HG03175 (cell line): Measurements from ENCODE around the gene SUPT3H.
A peak's percentile ranks its signal among the peaks of the same experiment; 100 is the strongest.

Experiments
- ATAC-seq: cut with Tn5 transposase; IDR thresholded peaks from one replicate; pipeline ENCODE4 v1.9.1; 2021; ENCODE audit warnings: mild to moderate bottlenecking, moderate library complexity; ENCODE audit not compliant: unreplicated experiment

Gene SUPT3H

DNA sequence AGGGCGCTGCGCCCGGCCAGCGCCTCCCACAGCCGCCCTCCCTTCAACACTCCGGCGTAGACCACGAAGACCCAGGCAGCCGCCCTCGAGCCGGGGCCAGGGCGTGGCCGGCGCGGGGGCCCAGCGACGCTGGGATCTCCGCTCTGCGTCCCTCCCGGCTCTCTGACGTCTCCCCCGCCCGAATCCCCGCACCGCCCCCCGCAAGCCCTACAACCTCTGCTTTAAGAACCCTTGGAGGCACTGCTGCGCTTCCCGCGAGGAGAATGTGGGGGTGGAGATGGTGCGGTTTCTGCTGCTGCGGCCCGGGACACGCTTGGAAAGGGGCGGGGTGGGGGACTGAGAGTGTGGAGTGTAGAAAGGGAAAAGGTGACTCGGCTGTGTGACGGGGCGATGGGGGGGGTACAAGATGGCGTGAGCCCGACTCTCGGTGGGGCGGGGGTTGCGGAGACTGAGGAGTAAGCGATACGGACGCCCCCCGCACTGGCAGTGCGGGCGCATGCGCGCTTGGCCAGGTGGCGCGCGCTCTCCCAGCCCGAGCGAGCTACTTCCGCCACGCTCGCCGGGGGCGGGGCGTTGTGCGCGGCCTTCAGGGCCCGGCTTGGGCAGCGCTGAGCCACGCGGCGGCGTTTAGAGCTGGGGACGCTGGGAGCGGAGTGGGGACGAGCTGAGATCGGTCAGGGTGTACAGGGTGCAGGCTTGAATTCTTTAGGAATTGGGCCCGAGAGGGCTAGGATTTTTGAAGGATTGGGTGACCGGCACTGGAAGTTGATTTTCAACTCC, at the start of gene SUPT3H:
Gene SUPT3H, minus strand, starts transcription at position 381 of the 780 bp plus-strand sequence.
- ATAC-seq = peak; percentile 92

DNA sequence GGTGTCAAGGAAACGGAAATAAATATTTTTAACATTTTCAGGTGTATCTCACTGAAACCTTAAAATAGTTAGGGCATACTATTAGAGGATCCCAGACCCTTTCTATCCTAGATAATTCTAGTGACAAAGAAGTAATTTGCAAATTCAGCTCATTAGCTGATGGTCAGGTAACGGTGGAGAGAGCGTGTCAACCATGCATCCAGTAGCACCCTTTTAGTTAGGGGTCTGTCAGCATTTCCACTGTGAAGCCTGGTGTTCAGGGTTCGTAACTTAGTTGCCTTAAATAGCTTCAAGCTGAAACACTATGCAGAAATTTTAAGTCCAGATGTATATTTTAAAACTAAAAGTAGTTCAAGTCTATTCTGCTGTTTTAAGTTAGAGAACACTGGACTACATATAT, 48.5 kb upstream of the SUPT3H start:
- no peak for ATAC-seq

DNA sequence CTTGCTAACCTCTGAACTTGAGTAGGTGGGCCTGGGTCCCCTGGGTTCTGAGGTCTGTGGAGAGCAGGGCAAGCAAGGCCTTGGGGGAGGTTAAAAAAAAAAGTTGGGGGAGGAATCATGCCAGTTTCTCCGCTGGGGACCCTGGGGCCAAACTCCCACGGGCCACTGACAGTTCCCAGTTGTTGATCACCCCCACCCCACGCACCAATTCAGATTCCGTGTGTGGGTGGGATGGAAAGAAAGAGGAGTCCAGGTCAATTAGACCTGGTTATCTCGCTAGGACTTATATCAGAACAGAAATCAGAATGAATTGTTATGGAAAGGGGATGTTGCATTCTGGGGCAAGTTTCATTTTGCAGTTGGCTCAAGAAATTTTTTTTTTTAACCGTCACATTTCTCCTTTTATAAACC, 46.7 kb upstream of the SUPT3H start:
- ATAC-seq = no peak

DNA sequence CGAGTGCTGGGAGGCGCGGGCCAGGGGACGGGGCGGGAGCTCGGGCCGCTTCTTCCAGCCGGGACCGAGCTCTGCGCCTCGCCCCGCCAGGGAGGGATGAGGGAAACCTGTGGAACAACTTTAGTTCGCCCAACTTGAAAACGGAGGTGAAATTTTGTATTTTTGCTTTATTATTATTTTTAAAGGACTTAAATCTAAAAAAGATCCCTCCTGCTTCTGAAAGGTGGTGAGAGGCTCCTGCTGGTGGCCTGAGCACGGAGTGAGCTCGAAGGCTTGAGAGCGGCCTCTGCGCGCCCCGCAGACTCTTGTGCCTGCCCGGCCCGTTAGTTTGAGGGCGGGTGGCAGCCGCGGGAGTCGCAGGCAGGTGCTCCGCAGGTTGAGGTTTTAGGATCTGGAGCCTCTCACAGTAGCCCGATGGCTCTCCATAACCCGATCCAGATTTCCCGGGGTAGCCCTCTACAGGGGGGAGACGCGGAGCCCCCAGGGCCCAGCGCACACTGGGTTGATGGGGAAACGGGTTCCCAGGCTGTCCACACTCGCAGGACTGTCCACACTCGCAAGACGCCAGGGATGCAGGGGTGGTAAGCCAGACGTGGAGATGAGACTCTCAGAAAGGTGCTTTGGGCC, 46.2 kb upstream of the SUPT3H start:
- ATAC-seq = no peak

DNA sequence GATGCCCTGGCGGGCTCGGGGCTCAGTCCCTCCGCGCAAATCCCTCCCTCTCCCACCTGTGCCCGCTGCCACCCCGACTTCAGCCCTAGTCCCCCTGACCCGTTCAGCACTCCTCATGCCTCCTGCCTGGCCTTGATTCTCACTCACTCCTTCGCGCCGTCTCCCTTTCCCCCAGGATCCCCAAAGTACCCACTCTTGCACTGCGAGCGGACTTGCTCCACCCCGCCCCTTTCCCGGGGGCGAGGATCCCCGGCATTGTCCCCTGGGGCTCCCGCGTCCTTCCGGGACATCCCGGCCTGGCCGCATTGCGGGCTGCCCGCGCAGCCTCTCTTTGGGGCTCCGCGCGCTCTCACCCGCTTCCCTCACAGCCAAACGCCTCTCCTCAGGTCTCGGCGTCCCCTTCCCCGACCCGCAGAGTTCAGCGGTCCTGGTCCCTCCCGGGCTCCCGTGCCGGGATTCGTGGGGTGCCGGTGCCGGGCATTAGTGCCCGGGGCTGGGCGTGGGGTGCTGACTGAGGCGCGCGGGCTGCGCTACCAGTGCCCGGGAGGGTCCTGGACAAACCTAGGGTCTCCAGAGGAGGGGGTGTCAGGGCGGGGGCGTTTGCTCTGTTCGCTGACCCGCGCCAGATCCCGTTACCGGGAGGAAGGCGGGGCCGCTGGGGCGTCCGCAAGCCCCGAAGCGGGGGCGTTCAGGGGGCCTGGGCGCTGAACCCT, 45.5 kb upstream of the SUPT3H start:
- ATAC-seq = no peak

DNA sequence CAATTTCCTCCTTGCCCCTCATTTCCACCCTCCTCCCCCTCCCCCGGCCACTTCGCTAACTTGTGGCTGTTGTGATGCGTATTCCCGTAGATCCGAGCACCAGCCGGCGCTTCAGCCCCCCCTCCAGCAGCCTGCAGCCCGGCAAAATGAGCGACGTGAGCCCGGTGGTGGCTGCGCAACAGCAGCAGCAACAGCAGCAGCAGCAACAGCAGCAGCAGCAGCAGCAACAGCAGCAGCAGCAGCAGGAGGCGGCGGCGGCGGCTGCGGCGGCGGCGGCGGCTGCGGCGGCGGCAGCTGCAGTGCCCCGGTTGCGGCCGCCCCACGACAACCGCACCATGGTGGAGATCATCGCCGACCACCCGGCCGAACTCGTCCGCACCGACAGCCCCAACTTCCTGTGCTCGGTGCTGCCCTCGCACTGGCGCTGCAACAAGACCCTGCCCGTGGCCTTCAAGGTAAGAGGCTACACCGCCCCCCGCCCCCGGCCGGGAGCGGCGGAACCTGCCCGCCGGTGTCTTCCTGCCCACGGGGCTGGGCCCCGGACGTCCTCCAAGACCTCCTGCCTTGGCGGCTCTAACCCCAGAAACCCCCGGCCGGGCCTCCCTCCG, 44.9 kb upstream of the SUPT3H start:
- ATAC-seq = no peak

DNA sequence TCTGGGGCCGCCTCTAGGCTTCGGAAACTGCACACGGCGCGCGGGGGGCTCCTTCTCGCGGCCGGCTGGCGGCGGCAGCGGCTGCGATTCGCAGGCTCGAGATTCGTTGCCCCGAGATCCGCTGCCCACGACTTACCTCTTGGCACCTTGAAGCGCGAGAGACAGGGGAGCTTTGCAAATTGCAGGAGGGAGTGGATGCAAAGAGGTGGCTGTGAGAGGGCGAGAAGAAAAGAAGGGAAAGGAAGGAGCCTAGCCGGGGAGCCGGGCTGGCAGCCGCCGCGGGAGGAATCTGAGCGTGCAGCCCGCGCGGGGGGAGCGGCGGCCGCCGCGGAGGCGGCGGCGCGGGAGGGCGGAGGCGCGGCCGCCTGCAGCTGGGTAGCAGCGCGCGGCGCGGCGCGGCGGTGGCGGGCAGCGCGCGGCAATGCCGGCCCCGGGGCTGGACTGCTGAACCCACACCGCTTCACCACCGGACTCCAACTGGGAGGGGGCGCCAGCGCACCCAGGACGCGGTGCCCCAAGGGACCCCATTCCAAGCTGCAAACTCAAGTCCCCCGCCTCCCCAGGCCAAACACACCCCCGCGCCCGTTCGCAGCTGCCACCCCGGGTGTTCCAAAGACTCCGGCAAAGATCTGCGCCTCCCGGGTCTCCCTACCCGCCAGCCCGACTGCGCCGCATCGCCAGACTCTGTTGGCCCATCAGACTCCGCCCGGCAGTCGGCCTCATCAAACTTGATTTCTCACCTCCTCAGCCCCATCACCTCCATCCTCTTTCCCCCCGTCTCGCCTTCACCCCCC, 44.2 kb upstream of the SUPT3H start:
- ATAC-seq = no peak

DNA sequence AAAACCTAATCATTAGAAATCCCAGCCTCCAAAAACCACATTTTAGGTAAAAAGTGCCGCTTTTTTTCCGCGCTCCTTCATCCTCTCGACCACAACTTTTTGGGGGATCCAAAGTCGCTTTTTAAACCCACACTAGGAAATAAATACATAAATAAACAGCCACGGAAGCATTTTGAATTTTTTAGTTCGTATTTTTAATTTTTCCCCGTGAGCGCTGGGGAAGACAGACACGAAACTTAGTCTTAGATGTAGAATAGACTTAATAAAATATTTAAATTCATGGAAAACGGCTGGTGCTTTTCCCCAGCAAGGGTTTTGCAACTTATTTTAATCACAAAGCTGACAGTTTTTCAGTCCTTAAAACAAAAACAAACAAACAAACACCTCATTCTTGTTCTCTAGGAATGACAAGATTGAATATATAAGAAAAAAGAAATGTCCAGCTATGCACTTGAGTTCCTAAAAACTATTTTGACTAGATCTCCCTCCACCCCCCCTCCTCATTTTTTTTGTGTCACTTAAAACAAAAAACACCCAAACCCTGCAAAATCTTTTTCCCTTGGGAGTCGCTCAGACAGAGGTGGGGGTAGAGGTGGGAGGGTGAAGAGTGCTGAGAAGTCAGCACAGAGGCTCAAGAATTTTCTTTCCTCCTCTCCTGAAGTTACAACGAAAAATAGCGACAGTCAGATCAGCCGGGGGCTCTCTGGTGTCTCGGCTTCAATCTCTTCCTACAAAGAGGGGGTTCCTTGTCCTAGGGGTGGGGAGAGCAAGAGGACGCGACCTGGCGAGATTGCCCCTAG, 43.4 kb upstream of the SUPT3H start:
- ATAC-seq = no peak

DNA sequence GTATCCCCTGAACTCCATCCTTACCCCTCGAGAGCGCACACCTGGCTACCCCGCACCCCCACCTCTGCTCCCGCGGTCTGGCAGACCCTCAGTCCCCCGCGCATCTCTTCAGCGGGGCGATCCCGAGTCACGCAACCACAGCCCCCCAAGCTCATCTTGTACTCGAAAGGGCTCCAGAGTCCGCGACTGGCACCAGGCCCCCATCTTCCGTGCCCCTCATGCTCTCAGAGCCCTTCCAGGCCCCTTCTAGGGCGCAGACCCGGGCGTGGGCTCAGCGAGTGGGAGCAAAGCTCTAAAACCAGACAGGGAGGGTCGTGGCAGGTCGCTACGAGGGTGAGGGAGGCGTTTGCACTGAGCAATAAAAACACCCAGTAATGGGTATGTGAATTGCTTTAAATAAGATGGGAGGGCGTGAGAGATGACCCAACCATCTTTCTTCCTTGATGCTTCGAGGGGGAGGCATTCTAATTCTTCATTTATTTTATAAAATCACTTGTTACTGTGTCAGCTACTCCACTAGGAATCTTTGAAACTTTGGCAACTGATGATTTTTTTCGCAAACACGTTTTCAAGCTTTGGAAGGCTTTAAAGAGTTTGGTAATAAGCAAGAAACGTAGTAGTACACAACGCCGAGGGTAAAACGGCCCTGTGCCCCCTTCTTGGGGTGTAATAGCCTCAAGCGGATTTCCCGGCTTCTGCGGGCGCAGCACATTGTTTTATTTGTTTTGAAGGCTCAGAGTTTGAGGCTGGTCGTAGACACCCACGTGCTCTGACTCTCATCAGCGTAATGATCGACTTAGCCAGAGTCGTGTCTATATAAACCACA, 42.6 kb upstream of the SUPT3H start:
- ATAC-seq = no peak

DNA sequence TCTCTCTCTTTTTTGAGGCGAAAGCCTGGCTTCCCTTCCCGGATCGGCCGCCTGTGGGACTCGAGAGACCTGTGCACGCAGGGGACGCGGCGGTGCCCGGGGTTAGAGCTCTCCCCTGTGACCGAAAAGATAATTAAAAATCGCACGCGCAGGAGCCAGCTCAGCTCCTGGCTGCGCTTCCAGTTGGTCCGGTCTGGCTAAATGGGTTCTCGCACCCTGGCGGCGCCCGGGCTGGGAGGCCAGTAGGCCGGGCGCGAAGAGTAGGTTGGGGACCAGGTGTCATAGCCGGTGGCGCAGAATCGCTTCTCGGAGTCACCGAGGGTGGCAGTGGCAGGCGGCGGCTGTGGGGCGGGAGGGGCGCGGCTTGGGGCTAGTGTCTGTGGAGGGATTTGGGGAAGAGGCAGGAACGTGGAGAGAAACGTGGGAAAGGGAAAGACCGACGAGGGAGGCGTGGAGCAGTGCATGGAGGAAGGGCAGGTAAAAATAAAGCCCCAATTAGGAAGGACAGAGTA, 41.9 kb upstream of the SUPT3H start:
- no peak for ATAC-seq

DNA sequence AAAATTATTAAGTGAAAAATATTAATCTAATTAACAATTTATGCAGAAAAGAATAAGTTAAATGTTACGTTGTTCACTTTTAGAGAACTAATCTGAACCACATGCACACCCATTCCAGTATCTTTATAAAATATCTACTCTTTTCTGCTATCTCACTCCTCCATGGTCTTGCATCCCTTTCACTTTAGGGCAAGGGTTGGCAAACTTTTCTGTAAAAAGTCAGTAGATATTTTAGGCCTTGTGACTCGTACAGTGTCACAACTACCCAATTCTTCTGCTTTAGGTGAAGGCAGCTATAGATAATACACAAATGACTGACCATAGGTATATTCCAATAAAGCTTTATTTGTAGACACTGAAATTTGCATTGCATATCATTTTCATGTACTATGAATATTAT, 39.7 kb upstream of the SUPT3H start:
- no peak for ATAC-seq

DNA sequence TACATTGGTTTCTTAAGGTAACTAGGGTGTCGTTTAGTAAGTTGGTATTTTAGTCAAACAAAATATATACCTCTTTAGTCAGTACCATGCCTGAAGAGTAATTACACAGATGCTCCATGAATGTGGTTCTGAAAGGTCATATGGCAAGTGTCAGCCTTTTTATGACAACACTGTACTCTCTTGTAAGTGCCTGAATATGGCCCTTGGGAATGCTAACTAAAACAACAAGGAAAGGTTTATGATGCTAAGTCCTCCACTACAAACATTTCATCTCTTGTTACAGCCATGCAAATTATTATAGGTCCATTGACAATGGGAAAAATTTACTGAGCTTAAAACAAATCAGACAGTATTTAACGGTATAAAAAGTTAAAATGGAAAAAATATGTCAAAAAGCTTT, 39.0 kb upstream of the SUPT3H start:
- ATAC-seq = no peak

DNA sequence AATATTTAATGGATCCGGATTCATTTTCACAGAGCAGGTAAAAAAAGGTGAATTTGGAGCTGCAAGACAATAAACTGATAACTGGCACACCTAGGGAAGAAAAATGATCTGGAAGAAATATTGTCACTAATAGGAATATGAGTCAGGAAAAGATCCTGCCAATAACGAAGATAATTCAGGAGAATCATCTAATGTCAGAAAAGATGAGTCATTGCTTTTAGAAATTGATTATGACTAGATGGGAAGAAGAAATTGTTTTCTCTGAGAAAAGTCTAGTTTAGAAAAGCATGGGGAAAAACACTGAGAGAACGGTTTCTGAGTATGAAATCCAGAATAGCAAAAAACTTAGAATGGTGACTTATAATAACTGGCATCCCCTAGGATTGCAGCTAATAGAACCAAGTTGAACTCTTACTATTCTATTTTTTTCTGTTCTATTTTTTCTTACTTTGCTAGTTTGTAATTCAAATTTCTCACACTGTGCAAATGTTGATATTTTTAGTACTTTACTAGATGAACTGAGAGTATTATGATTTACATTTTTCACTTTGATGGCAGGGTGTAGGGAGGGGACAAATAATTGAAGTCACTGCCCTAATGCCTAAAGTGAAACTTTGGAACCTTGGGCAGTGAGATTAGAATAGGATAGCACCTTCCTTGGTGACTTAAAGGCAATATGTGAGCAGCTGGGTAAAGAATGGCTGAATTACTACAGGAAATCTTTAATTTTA, 38.2 kb upstream of the SUPT3H start:
- no peak for ATAC-seq

DNA sequence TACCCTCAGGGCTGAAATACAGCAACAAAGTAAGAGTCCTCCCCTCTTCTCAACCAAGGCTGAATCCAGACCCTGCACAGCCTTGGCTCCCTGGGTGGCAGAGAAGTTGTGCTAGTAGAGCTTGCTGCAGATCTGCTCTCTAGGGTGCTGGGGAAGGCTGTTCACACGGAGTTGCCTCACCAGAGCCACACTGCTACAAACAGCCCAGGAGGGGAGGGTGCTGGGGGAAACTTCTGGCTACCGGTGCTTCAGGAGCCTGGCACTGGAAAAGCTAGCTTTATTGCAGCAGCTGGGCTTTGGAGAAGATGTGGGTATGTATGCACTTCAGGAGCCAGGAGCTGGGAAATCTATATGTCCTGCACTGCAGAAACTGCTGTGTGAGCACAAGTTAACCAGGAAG, 37.6 kb upstream of the SUPT3H start:
- no peak for ATAC-seq

DNA sequence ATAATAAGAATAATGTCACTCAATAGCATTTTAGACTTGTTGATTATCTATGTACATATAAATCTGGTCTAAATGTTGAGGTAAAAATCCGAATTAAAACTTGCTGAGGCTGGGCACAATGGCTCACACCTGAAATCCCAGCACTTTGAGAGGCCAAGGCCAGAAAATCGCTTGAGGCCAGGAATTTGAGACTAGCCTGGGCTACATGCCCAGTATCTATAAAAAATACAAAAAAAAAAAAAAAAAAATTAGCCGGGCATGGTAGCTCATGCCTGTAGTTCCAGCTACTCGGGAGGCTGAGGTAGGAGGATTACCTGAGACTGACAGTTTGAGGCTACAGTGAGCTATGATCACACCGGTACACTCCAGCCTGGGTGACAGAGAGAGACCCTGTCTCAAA, 34.2 kb upstream of the SUPT3H start:
- no peak for ATAC-seq

DNA sequence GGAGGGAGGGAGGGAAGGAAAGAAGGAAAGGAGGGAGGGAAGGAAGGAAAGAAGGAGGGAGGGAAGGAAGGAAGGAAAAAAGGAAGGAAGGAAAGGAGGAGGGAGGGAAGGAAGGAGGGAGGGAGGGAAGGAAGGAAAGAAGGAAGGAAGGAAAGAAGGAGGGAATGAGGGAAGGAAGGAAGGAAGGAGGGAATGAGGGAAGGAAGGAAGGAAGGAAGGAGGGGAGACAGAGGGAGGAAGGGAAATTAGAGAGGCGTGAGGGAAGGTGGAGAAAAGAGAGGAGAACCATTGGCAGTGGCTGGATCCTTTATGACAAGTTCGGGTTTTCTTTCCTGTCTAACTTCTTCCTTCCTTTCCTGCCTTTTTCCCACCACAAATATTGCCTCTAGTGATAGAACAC, 22.3 kb upstream of the SUPT3H start:
- ATAC-seq = no peak

DNA sequence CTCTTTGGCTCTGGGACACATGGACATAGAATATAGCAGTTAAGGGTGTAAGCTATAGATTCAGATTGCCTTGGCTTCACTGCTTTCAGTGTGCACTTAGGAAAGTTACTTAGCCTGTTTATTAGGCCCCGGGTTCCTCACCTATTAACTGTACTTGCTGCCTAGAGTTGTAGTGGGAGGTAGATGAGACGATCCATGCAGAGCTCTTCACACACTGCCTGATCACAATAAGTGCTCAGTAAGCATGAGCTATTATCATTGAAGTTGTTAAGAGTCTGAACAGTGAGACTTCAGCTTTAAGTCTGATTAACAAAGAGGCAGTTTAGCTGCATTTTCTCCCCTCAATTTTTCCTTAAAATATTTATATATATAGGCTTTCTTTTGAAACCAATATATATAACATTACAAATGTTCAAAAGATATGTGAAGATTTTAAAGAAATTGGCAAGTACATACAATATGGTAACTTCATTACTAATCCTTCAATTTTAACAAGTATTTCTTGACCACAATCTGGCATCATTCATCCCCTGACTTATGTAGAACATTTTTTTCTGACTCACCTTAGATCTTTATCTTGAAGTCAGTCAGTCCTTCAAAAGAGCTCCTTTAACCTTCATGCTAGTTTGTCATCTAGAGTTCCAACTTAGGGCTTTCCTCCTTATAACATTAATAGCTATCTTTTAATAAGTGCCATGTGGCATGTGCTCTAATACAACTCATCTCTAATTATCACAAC, 20.5 kb upstream of the SUPT3H start:
- no peak for ATAC-seq
